Endometrium (tissue), 2 donors: Measurements from ENCODE around the gene NGB.

Experiments
- FAIRE-seq: peaks from 2 replicates; lab custom pipeline; 2012; peaks lifted over from hg19 to GRCh38; lab: Jason Lieb, UNC
- donor health status: control.
- donor health status: control.

The NGB gene

DNA sequence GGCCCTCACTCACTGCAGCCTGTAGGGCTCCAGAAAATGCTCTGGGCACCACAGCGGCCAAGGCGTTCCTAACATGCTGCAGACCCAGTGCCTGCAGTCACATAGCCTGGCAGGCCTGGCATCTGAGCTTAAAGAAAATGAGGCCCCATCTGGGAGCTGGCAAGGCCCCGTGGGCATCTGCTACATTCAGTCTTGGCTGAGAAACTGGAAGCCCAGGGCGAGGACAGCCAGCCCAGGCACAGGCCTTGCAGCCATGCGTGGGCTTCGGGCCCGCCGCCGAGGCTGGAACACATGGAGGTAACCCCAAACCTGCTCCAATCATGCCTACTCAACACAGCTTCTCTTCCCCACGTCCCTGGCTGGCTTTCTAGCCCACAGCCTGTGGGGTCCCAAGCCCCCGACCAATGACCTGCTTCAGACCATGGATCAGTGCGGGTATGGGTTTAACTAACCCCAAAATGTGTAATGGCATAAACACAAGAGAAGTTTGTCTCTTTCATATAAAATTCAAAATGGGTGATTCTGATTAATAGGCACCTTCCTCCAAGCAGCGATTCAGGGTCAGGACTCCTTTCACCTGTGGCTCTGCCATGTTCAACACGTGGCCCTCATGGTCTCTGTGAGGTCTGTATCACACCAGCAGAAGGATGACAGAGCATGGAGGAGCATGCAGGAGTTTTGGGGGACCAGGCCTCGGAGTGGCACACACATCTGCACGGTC is 6.4 kb downstream of the NGB start:
- no peak for FAIRE-seq

GRCh38 chr14:77260631-77261030 is 10.4 kb downstream of the NGB start:
- FAIRE-seq, result no peak

DNA sequence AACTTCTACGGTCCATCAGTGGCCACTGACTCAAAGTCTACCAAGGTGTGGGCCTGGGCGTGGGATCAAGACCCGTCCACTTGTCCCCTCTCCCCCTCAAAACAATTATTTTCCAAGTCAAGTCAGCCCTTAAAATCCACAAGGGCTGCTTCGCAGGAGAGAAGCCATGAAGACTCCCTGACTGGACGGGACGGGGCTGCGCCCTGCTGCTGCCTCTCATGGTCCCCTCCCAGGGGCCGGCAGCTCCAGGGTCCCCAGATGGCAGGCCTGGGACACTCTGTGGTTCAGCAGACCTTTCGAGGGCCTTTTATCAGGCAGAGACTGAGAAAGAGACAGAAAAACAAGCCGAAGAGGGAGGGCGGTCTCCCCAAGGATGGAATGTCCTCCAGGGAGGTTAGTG is 10.8 kb downstream of the NGB start:
- FAIRE-seq, result no peak

- no peak for FAIRE-seq
These were observed 11.8 kb downstream of the NGB start for GRCh38 chr14:77259025-77259715.

DNA sequence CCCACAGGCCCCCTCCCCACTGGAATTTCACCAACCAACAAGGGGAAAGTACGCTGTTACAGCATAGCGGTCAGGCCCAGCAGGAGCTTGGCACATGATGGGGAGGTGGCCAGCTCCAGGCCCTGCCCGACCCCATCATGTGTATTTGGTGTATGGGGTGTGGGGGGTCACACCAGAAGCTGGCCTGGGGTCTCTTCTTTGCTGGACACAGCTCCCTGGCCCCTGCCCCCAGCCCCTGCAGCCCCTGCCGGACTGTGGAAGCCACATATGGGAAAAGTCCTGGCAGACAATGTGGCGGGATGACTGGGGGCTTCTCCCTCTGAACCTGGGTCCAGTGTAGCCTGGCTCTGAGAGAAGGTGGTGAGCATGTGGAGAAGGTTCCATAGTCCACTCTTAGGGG is 12.4 kb downstream of the NGB start:
- FAIRE-seq, result no peak

GRCh38 chr14:77257700-77258099 is 13.3 kb downstream of the NGB start:
- FAIRE-seq, result no peak

DNA sequence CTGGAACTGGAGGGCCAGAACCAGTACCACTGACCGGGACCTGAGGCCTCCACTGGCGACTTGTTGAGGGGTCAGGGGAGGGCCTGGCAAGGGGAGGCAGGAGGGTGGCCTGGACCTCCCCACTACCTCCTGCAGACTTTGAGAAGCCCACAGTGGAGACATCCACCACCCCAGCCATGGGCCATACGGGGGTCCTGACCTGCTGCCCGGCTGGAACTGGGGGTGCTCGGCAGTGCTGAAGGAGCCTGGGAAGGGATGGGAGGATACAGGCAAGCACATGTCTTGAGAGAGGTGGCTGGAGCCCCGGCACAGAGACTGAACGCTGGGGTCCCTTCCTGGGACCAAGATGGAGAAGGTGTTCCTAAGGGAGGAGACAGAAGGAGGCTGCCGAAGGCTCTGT is 14.3 kb downstream of the NGB start:
- no peak for FAIRE-seq

- no peak for FAIRE-seq
These were observed 17.4 kb downstream of the NGB start for GRCh38 chr14:77253333-77254190.

DNA sequence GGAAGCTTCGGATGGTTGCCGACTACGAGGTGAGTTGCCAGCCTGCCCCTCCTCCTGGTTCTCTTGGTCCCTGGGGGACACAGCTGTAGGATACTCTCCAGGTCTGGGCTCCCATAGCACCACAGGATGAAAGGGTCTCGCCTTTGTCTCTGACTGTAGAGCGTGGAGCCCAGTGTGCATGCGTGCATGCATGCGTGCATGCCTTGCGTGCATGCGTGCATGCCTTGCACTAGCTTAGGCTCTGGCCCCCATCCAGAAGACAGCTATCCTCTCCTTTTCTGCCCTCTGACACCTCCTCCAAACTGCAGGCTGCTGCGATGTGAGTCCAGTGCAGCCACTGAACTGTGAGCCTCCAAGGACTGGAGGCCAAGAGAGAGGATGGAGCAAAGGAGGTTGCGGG is 19.1 kb downstream of the NGB start:
- no peak for FAIRE-seq

DNA sequence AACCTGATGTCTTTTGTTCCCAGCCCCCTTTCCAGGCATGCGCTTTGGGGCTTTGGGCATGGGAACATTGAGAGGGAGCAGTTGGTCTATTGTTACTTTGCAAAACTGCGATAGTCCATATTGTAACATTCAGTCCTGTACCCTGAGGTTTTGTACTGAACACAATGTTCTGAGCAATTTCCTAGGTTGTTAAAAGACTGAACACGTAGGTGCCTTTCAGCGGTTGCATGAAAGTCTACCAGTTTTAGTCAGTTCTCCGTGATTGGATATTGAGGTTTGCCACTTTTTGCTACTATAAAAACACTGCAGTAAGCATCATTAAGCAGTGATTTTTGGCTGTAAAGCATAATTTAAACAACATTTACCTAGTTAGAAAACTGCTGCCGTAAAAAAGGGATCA is 20.1 kb downstream of the NGB start:
- no peak for FAIRE-seq

DNA sequence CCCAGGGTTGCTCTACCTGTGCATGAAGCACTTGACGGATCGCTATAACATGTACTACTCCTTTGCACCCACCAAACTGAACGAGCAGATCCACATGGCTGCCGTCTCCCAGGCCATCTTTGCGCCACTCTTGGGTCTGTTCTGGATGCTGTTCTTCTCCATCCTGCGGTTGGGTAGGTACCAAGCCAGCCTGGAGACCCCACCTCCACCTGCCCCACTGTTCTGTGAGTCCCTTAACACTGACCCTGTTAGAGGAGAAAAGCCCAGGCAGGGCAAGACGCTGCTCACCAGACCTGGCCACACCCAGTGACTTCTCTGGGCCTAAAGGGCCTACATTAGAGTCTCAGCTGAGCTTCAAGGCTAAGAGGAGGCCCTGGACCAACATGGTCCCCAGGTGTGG is 21.7 kb downstream of the NGB start:
- FAIRE-seq, result no peak

GRCh38 chr14:77248666-77249065 is 22.3 kb downstream of the NGB start:
- FAIRE-seq, result no peak

DNA sequence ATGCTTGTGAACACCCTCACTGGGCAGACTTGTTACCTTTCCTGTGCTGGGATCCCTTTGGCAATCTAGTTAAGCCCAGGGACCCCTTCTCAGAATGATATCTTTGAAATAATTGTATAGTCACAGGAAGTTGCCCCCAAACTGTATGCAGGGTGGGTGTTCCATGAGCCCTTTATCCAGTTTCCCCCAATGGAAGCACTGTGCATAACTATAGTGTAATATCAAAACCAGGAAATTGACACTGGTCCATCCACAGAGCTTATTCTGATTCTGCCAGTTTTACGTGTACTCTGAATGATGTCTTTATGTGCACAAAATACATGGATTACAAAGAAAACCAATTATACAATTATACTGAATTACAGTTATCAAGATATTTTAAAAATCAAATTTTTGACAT is 24.2 kb downstream of the NGB start:
- no peak for FAIRE-seq

DNA sequence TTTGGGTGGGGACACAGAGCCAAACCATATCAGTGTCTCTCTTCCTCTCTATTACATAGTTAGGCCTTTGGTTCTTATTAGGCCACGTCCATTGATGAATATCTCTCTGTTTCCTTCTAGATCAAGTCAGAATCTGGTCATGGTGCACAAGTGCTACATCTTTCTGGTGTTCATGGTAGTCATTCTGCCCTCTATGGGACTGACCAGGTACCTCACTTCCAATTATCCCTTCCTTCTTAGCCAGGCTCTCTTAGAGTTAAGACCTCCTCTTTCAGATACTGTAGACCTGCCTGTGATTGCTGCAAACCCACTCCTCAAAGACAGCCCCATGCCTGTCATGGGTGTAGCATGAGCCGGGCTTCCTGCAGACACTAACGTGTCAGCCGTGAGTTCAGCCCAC is 25.2 kb downstream of the NGB start:
- FAIRE-seq, result no peak

- FAIRE-seq, result no peak
These were observed 27.2 kb downstream of the NGB start for GRCh38 chr14:77243853-77244252.

GRCh38 chr14:77242752-77243151 is 28.3 kb downstream of the NGB start:
- FAIRE-seq, result no peak

GRCh38 chr14:77241955-77242354 is 29.1 kb downstream of the NGB start:
- FAIRE-seq, result no peak

DNA sequence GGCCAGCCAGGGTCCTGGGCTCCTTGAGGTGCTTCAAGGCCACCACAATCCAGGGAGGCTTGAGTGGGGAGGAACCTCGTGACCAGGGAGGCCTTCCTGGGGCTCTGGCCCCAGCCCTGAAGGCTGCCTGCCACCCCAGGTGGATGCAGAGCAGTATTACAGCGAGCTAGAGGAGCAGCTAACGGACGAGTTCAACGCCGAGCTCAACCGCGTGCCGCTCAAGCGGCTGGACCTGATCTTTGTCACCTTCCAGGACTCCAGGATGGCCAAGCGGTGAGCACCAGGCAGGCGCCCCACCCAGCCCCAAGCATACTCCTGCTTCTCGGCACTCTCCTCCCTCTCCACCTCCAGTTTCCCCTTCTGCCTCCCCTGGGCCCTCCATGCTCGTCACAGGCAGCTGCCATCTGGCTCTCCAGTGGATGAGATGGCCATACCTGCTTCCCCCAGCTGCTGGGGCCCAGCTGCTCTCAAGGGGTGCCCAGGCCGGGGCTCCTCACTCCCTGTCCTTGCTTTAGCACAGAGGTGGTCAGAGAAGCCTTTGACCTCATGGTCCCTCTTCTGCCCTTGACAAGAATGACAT is 30.6 kb downstream of the NGB start:
- FAIRE-seq, result no peak

DNA sequence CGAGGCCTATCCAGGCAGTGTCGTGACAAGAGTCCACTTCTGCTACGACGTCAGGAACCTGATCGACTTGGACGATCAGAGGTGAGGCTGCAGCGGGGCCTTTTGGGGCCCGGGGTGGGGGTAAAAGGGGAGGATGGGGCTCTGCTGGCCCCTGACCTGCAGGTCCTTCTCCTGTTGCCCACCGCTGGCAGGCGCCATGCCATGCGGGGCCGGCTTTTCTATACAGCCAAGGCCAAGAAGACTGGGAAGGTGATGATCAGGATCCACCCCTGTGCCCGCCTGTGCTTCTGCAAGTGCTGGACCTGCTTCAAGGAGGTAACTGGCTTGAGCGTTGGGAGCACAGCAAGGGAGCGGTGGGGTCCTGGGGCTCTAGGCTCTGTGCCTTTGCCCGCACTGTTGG is 31.6 kb downstream of the NGB start:
- FAIRE-seq, result no peak

DNA sequence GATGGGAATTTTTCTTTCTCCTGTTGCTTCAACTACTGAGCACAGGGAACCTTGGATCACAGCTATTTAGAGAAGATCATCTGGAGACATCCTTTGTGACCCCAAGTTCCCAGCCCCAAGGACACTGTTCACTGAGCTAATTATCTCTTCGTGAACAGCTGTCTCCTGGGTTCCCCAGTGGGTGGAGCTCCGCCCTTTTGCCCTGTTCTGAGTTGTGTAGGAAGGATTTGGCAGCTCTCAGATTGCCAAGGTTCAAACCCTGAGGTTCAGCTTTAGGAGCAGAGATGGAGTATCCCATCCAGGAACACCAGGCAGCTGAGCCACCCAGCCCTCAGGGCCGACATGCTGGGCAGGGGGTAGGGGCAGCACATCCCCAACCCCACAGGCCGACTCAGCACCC is 32.0 kb downstream of the NGB start:
- FAIRE-seq, result no peak

GRCh38 chr14:77238356-77238755 is 32.6 kb downstream of the NGB start:
- FAIRE-seq, result no peak

DNA sequence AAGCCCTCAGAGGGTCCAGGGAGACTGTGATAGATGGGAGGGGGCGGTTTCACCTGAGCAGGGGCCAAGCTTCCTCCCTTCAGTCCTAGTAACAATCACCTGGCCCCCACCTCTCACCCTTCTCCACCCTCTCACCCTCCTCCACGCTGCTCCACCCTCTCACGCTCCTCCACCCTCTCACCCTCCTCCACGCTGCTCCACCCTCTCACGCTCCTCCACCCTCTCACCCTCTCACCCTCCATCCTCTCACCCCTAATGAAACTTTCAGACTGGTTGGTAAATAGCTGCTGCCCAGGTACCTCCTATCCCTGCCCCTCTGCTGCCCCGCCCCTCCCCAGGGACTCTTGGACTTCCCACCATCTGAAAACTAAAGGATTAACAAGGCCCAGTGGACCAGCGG is 34.2 kb downstream of the NGB start:
- FAIRE-seq, result no peak

DNA sequence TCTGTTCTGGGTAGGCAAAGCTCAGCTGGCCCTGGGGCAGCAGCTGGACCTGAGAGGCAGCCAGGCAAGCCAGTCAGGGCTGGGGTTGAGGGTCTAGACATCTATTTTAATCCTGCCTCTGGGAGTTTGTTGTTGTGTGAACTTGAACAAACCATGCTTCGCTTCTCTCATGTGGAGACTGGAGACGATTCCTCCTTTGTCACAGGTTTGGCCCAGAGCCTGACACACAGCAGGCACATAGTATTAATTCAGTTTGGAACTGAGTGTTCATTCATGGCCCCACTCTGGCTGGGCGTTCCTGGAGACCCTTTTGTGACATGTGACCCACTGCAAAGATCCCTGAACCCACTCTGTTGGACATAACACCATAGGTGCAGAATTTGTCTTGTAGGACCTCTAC is 39.3 kb downstream of the NGB start:
- no peak for FAIRE-seq
